Trophoblast cell (in vitro differentiated cells and primary cell): ENCODE measurements around the gene RGS7.
"Not testable (repeated sequence)": the region's sequence is repeated elsewhere in the genome, so short reads cannot be mapped to it uniquely, and the experiment has no call there.

Experiments
- DNase-seq, 2 donors: peaks; one replicate each; pipeline ENCODE4 v3.0.0-alpha.2; 2016
- H2AFZ ChIP-seq: 2 replicates; pipeline ENCODE4 v1.6.1; 2013; ENCODE audit warnings: low read length, moderate library complexity, mild to moderate bottlenecking; ENCODE audit not compliant: insufficient read depth, poor library complexity
- H2AK5ac ChIP-seq: 2 replicates; pipeline ENCODE4 v1.6.1; 2013; ENCODE audit warnings: mild to moderate bottlenecking, low read length
- H2BK120ac ChIP-seq: 2 replicates; pipeline ENCODE4 v1.6.1; 2013; ENCODE audit warnings: low read length, mild to moderate bottlenecking, moderate library complexity; ENCODE audit not compliant: insufficient read depth, poor library complexity
- H2BK12ac ChIP-seq: 2 replicates; pipeline ENCODE4 v1.6.1; 2013; ENCODE audit warnings: mild to moderate bottlenecking, low read length, moderate library complexity
- H2BK5ac ChIP-seq: 2 replicates; pipeline ENCODE4 v1.6.1; 2013; ENCODE audit warnings: low read length, low read depth, moderate library complexity, mild to moderate bottlenecking; ENCODE audit not compliant: poor library complexity
- H3K14ac ChIP-seq: 2 replicates; pipeline ENCODE4 v1.6.1; 2013; ENCODE audit warnings: mild to moderate bottlenecking, low read length
- H3K18ac ChIP-seq: 2 replicates; pipeline ENCODE4 v1.6.1; 2013; ENCODE audit warnings: mild to moderate bottlenecking, low read length
- H3K23ac ChIP-seq: 2 replicates; pipeline ENCODE4 v1.6.1; 2013; ENCODE audit warnings: low read length
- H3K27ac ChIP-seq: 2 replicates; pipeline ENCODE4 v1.5.1; 2013; ENCODE audit warnings: low read depth, mild to moderate bottlenecking, inconsistent platforms, low read length, moderate library complexity
- H3K27me3 ChIP-seq: 2 replicates; pipeline ENCODE4 v1.6.1; 2013; ENCODE audit warnings: inconsistent platforms, mild to moderate bottlenecking, low read length, moderate library complexity; ENCODE audit not compliant: insufficient read depth
- H3K36me3 ChIP-seq, 2 experiments: 1 replicate in 1 of 2; 2 replicates in 1 of 2; pipeline ENCODE4 v1.6.1; 2013; ENCODE audit warnings: low read length in 2 of 2, mild to moderate bottlenecking in 2 of 2, moderate library complexity in 1 of 2; ENCODE audit not compliant: insufficient read depth in 2 of 2, control insufficient read depth in 1 of 2
- H3K4ac ChIP-seq: 2 replicates; pipeline ENCODE4 v1.6.1; 2013; ENCODE audit warnings: low read depth, mild to moderate bottlenecking, low read length, moderate library complexity
- H3K4me1 ChIP-seq, 2 experiments: 1 replicate in 1 of 2; 2 replicates in 1 of 2; pipeline ENCODE4 v1.6.1; 2013; ENCODE audit warnings: low read length in 2 of 2, mild to moderate bottlenecking in 2 of 2, moderate library complexity in 1 of 2; ENCODE audit not compliant: insufficient read depth in 2 of 2, control insufficient read depth in 1 of 2
- H3K4me2 ChIP-seq: 2 replicates; pipeline ENCODE4 v1.6.1; 2013; ENCODE audit warnings: inconsistent platforms, mild to moderate bottlenecking, low read length, moderate library complexity
- H3K4me3 ChIP-seq: 2 replicates; pipeline ENCODE4 v1.5.1; 2013; ENCODE audit warnings: mild to moderate bottlenecking, low read depth, low read length, inconsistent platforms
- H3K79me1 ChIP-seq: one replicate; pipeline ENCODE4 v1.6.1; 2013; ENCODE audit warnings: low read length
- H3K79me2 ChIP-seq: 2 replicates; pipeline ENCODE4 v1.6.1; 2013; ENCODE audit warnings: low read length, mild to moderate bottlenecking; ENCODE audit not compliant: control insufficient read depth, insufficient read depth, poor library complexity
- H3K9ac ChIP-seq: 2 replicates; pipeline ENCODE4 v1.6.1; 2013; ENCODE audit warnings: mild to moderate bottlenecking, low read length
- H3K9me3 ChIP-seq: 2 replicates; pipeline ENCODE4 v1.6.1; 2013; ENCODE audit warnings: low read depth, mild to moderate bottlenecking, control low read depth, inconsistent platforms, low read length; ENCODE audit not compliant: insufficient read depth
- H4K12ac ChIP-seq: 2 replicates; pipeline ENCODE4 v1.6.1; 2013; ENCODE audit warnings: low read depth, mild to moderate bottlenecking, low read length, moderate library complexity
- H4K8ac ChIP-seq: 2 replicates; pipeline ENCODE4 v1.6.1; 2013; ENCODE audit warnings: low read depth, mild to moderate bottlenecking, low read length, moderate library complexity
- H4K91ac ChIP-seq: one replicate; pipeline ENCODE4 v1.6.1; 2013; ENCODE audit warnings: low read depth, mild to moderate bottlenecking, low read length, moderate library complexity
- WGBS: extraction: QIAGEN DNeasy Blood & Tissue Kit; methylation state at CpG from one replicate; pipeline ENCODE4 v1.1.7; 2013; ENCODE audit warnings: missing lambda C conversion rate; ENCODE audit not compliant: insufficient read length, insufficient coverage; ENCODE audit errors: extremely low coverage; 5-methylcytosine and 5-hydroxymethylcytosine counted together

The RGS7 gene

GRCh38 chr1:240737766-240738265 lies 619.2 kb downstream of the RGS7 start:
- Histone ChIP-seq H3K4me3 (no peak overlapping the region), H3K79me2 (no peaks in the 10 kb centered on the region), H2AFZ (no peak overlapping the region), H3K4me1 (peaks cover 0 to 2% of the 10 kb centered on the region in 2 experiments), H2BK12ac (no peak overlapping the region), H3K36me3 (no peaks in the 10 kb centered on the region), H3K27me3 (no peaks in the 10 kb centered on the region), H3K4me2 (no peak overlapping the region), H3K79me1 (no peaks in the 10 kb centered on the region), H2BK120ac (no peak overlapping the region), H2AK5ac (no peak overlapping the region), H3K23ac (no peak overlapping the region), H3K27ac (no peak overlapping the region), H3K9me3 (no peaks in the 10 kb centered on the region), H3K18ac (no peak overlapping the region), H4K8ac (no peak overlapping the region), H3K14ac (no peak overlapping the region), H2BK5ac (no peak overlapping the region), H3K9ac (no peak overlapping the region), H3K4ac (no peak overlapping the region), H4K12ac (no peak overlapping the region), H4K91ac (no peak overlapping the region)
- WGBS, result no CpG with 5 or more reads among the region's 6 CpGs
- no peak for DNase-seq

DNA sequence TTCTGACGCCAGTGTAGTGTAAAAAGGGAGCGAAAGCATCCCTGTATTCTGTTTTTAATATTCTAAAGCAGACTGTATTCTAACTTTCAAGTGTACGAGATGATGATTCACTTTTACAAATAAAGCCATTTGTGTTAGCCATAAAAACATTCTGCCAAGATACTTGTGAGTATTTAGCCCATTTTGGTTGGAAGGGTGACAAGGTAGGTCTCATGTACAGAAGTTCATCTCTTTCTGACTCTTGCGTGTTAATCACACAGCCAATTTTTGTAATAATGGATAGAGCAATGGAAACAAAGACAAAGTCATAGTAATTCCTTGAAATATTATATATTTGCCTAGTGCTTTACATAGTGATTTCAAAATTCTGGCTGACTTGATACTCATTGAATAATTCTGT lies 619.7 kb downstream of the RGS7 start:
- Histone ChIP-seq H4K91ac (no peak overlapping the region), H3K27me3 (no peaks in the 10 kb centered on the region), H3K14ac (no peak overlapping the region), H3K23ac (no peak overlapping the region), H2BK12ac (no peak overlapping the region), H2AK5ac (no peak overlapping the region), H3K4me1 (peaks cover 0 to 2% of the 10 kb centered on the region in 2 experiments), H2BK120ac (no peak overlapping the region), H4K12ac (no peak overlapping the region), H3K18ac (no peak overlapping the region), H3K4ac (no peak overlapping the region), H3K9ac (no peak overlapping the region), H2BK5ac (no peak overlapping the region), H3K4me2 (no peak overlapping the region), H3K4me3 (no peak overlapping the region), H3K79me2 (no peaks in the 10 kb centered on the region), H3K9me3 (no peaks in the 10 kb centered on the region), H2AFZ (no peak overlapping the region), H4K8ac (no peak overlapping the region), H3K27ac (no peak overlapping the region), H3K36me3 (no peaks in the 10 kb centered on the region), H3K79me1 (no peaks in the 10 kb centered on the region)
- WGBS, result no CpG with 5 or more reads among the region's 4 CpGs
- no peak for DNase-seq

DNA sequence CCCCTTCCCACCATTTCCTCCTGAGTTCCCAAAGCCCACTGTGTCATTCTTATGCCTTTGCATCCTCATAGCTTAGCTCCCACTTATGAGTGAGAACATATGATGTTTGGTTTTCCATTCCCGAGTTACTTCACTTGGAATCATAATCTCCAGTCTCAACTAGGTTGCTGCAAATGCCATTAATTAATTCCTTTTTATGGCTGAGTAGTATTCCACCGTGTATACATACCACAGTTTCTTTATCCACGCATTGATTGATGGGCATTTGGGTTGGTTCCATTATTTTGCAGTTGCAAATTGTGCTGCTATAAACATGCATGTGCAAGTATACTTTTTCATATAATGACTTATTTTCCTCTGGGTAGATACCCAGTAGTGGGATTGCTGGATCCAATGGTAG lies 622.3 kb downstream of the RGS7 start:
- H3K18ac ChIP-seq, H3K9ac ChIP-seq, H4K12ac ChIP-seq, H3K36me3 ChIP-seq, H2AFZ ChIP-seq, DNase-seq, H3K79me2 ChIP-seq, H4K91ac ChIP-seq, H3K4me2 ChIP-seq, H2BK120ac ChIP-seq, H3K79me1 ChIP-seq, H3K4ac ChIP-seq, H2BK12ac ChIP-seq, H2BK5ac ChIP-seq, H3K4me1 ChIP-seq, H3K4me3 ChIP-seq, H3K9me3 ChIP-seq, H3K14ac ChIP-seq, H3K23ac ChIP-seq, H4K8ac ChIP-seq, H3K27me3 ChIP-seq, H2AK5ac ChIP-seq, H3K27ac ChIP-seq: not testable (repeated sequence)
- no CpG with 5 or more reads among the region's 3 CpGs for WGBS

DNA sequence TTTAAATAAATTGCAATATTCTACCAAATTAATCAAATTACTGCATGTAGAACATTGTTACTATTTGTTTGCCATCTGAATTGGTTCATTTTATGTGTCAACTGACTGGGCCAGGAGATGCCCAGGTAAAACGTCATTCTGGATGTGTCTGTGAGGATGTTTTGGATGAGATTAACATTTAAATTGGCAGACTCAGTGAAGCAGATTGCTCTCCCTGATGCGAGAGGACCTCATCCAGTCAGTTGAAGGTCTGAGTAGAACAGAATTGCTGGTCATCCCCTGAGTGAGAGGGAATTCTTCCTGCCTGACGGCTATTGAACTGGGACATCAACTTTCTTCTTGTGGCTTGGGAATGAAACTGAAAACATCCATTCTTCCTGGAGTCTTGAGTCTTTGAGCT lies 623.0 kb downstream of the RGS7 start:
- H4K91ac ChIP-seq, result no peak overlapping the region
- no CpG with 5 or more reads among the region's 3 CpGs for WGBS
- H2BK120ac ChIP-seq, result no peak overlapping the region
- no peaks in the 10 kb centered on the region for H3K9me3 ChIP-seq
- no peak overlapping the region for H4K12ac ChIP-seq
- H3K79me1 ChIP-seq, result no peaks in the 10 kb centered on the region
- no peak for DNase-seq
- no peak overlapping the region for H2AK5ac ChIP-seq
- no peak overlapping the region for H3K4me2 ChIP-seq
- no peak overlapping the region for H3K18ac ChIP-seq
- no peak overlapping the region for H3K4ac ChIP-seq
- no peaks in the 10 kb centered on the region for H3K27me3 ChIP-seq
- no peak overlapping the region for H4K8ac ChIP-seq
- H3K4me3 ChIP-seq, result no peak overlapping the region
- H2BK12ac ChIP-seq, result no peak overlapping the region
- H3K14ac ChIP-seq, result no peak overlapping the region
- H3K23ac ChIP-seq, result no peak overlapping the region
- H3K36me3 ChIP-seq, result no peaks in the 10 kb centered on the region
- no peak overlapping the region for H2BK5ac ChIP-seq
- peaks cover 0 to 2% of the 10 kb centered on the region in 2 experiments for H3K4me1 ChIP-seq
- H3K9ac ChIP-seq, result no peak overlapping the region
- no peak overlapping the region for H3K27ac ChIP-seq
- H3K79me2 ChIP-seq, result no peaks in the 10 kb centered on the region
- H2AFZ ChIP-seq, result no peak overlapping the region
